Stomach smooth muscle (tissue), 2 donors: Measurements from ENCODE around the gene DHX15.

ENCODE experiments used
- H3K27ac ChIP-seq: one replicate; pipeline ENCODE4 v1.7.0; 2013; ENCODE audit warnings: mild to moderate bottlenecking, low read length, inconsistent platforms
- H3K27me3 ChIP-seq, 2 donors: one replicate each; pipeline ENCODE4 v1.7.0; 2013; ENCODE audit warnings: low read length in 2 of 2; ENCODE audit not compliant: insufficient read depth in 2 of 2, control insufficient read depth in 1 of 2
- H3K36me3 ChIP-seq, 2 donors: one replicate each; pipeline ENCODE4 v1.7.0; 2013; ENCODE audit warnings: low read length in 2 of 2; ENCODE audit not compliant: control insufficient read depth in 2 of 2, insufficient read depth in 2 of 2
- H3K4me1 ChIP-seq: one replicate; pipeline ENCODE4 v1.7.0; 2013; ENCODE audit warnings: low read length; ENCODE audit not compliant: control insufficient read depth, insufficient read depth
- H3K4me3 ChIP-seq, 2 donors: one replicate each; pipeline ENCODE4 v1.7.0; 2013; ENCODE audit warnings: low read length in 2 of 2
- H3K9ac ChIP-seq, 2 donors: one replicate each; pipeline ENCODE4 v1.7.0; 2013; ENCODE audit warnings: low read length in 2 of 2, mild to moderate bottlenecking in 1 of 2
- H3K9me3 ChIP-seq, 2 donors: one replicate each; pipeline ENCODE4 v1.7.0; 2013; ENCODE audit warnings: low read length in 2 of 2; ENCODE audit not compliant: control insufficient read depth in 2 of 2
- donor health status: healthy.
- donor health status: Pancreatic carcinoma.

Gene DHX15

GRCh38 chr4:24584211-24584850 is at the start of gene DHX15:
DHX15 (minus strand) TSS chr4:24584554; CDS start chr4:24584393, 161 bp downstream.
- peaks cover 16% of the 10 kb centered on the region for H3K4me1 ChIP-seq

GRCh38 chr4:24632011-24632410 is 47.7 kb upstream of the DHX15 start:
- Histone ChIP-seq H3K9me3 (no peaks in the 10 kb centered on the region), H3K27me3 (no peaks in the 10 kb centered on the region), H3K4me3 (no peak overlapping the region), H3K9ac (no peak overlapping the region), H3K27ac (no peak overlapping the region), H3K4me1 (no peaks in the 10 kb centered on the region), H3K36me3 (no peaks in the 10 kb centered on the region)

More at GRCh38 chr4:24584211-24584850, at the start of gene DHX15:
- H3K9ac ChIP-seq: peak within 1 kb of the TSS; percentile 96 to 98
- H3K27me3 ChIP-seq: no peaks in the 10 kb centered on the region
- H3K36me3 ChIP-seq: no peaks in the 10 kb centered on the region
- H3K27ac ChIP-seq: peak within 1 kb of the TSS; percentile 91
- peak within 1 kb of the TSS; percentile 79 to 98 for H3K4me3 ChIP-seq
- no peaks in the 10 kb centered on the region for H3K9me3 ChIP-seq

- no peaks in the 10 kb centered on the region for H3K4me1 ChIP-seq
- H3K4me3 ChIP-seq: no peak overlapping the region
- no peaks in the 10 kb centered on the region for H3K36me3 ChIP-seq
- no peak overlapping the region for H3K27ac ChIP-seq
- no peaks in the 10 kb centered on the region for H3K27me3 ChIP-seq
- no peaks in the 10 kb centered on the region for H3K9me3 ChIP-seq
- H3K9ac ChIP-seq: no peak overlapping the region
Observed at GRCh38 chr4:24630937-24631336, 46.6 kb upstream of the DHX15 start.

- Histone ChIP-seq H3K9ac (no peak overlapping the region), H3K9me3 (peaks cover 0 to 2% of the 10 kb centered on the region in 2 donors), H3K4me3 (no peak overlapping the region), H3K27ac (no peak overlapping the region), H3K36me3 (no peaks in the 10 kb centered on the region), H3K4me1 (no peaks in the 10 kb centered on the region), H3K27me3 (no peaks in the 10 kb centered on the region)
Observed at GRCh38 chr4:24625091-24625490, 40.7 kb upstream of the DHX15 start.

GRCh38 chr4:24624381-24624780 is 40.0 kb upstream of the DHX15 start:
- H3K4me1 ChIP-seq: no peaks in the 10 kb centered on the region
- H3K9me3 ChIP-seq: peaks cover 0 to 2% of the 10 kb centered on the region in 2 donors
- H3K9ac ChIP-seq: no peak overlapping the region
- no peaks in the 10 kb centered on the region for H3K36me3 ChIP-seq
- no peak overlapping the region for H3K27ac ChIP-seq
- no peak overlapping the region for H3K4me3 ChIP-seq
- H3K27me3 ChIP-seq: no peaks in the 10 kb centered on the region

GRCh38 chr4:24622146-24622834 is 37.9 kb upstream of the DHX15 start:
- Histone ChIP-seq H3K4me3 (no peak overlapping the region), H3K27ac (no peak overlapping the region), H3K9me3 (peaks cover 0 to 2% of the 10 kb centered on the region in 2 donors), H3K36me3 (no peaks in the 10 kb centered on the region), H3K9ac (no peak overlapping the region), H3K27me3 (no peaks in the 10 kb centered on the region), H3K4me1 (no peaks in the 10 kb centered on the region)

- Histone ChIP-seq H3K27ac (no peak overlapping the region), H3K9me3 (no peaks in the 10 kb centered on the region), H3K9ac (no peak overlapping the region), H3K27me3 (no peaks in the 10 kb centered on the region), H3K4me1 (no peaks in the 10 kb centered on the region), H3K36me3 (no peaks in the 10 kb centered on the region), H3K4me3 (no peak overlapping the region)
Observed at GRCh38 chr4:24615977-24616376, 31.6 kb upstream of the DHX15 start.

- H3K4me3 ChIP-seq: no peak overlapping the region
- no peaks in the 10 kb centered on the region for H3K9me3 ChIP-seq
- H3K27me3 ChIP-seq: no peaks in the 10 kb centered on the region
- no peak overlapping the region for H3K27ac ChIP-seq
- no peaks in the 10 kb centered on the region for H3K4me1 ChIP-seq
- H3K9ac ChIP-seq: no peak overlapping the region
- no peaks in the 10 kb centered on the region for H3K36me3 ChIP-seq
Observed at GRCh38 chr4:24614881-24615280, 30.5 kb upstream of the DHX15 start.

GRCh38 chr4:24613502-24613901 is 29.1 kb upstream of the DHX15 start:
- H3K9ac ChIP-seq: no peak overlapping the region
- H3K27ac ChIP-seq: no peak overlapping the region
- no peaks in the 10 kb centered on the region for H3K4me1 ChIP-seq
- H3K9me3 ChIP-seq: no peaks in the 10 kb centered on the region
- no peak overlapping the region for H3K4me3 ChIP-seq
- no peaks in the 10 kb centered on the region for H3K27me3 ChIP-seq
- H3K36me3 ChIP-seq: no peaks in the 10 kb centered on the region

GRCh38 chr4:24611575-24611974 is 27.2 kb upstream of the DHX15 start:
- Histone ChIP-seq H3K9ac (no peak overlapping the region), H3K27me3 (no peaks in the 10 kb centered on the region), H3K9me3 (no peaks in the 10 kb centered on the region), H3K4me1 (no peaks in the 10 kb centered on the region), H3K4me3 (no peak overlapping the region), H3K36me3 (no peaks in the 10 kb centered on the region), H3K27ac (no peak overlapping the region)

- no peaks in the 10 kb centered on the region for H3K9me3 ChIP-seq
- H3K9ac ChIP-seq: no peak overlapping the region
- H3K36me3 ChIP-seq: no peaks in the 10 kb centered on the region
- H3K4me1 ChIP-seq: no peaks in the 10 kb centered on the region
- no peak overlapping the region for H3K27ac ChIP-seq
- no peaks in the 10 kb centered on the region for H3K27me3 ChIP-seq
- H3K4me3 ChIP-seq: no peak overlapping the region
Observed at GRCh38 chr4:24607334-24607733, 23.0 kb upstream of the DHX15 start.
